HUDEP-2 (cell line): ENCODE results near the gene SHCBP1L.
"Not testable (repeated sequence)": the region's sequence is repeated elsewhere in the genome, so short reads cannot be mapped to it uniquely, and the experiment has no call there.

Experiments used
- DNase-seq, 76 experiments: peaks; one replicate each; lab custom pipeline; 2025; ENCODE audit not compliant: unreplicated experiment in 76 of 76; lab: John Stamatoyannopoulos, UW

Gene SHCBP1L

DNA sequence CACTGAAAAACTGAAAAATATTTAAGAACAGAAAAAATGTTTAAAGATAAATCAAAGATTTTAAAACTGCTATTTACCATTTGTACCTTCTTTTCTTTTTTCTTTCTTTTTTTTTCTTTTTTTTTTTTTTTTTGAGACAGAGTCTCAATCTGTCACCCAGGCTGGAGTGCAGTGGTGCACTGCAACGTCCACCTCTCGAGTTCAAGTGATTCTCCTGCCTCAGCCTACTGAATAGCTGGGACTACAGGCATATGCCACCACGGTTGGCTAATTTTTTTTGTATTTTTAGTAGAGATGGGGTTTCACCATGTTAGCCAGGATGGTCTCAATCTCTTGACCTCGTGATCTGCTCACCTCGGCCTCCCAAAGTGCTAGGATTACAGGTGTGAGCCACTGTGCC lies 51.0 kb downstream of the SHCBP1L start:
- DNase-seq: not testable (repeated sequence)

DNA sequence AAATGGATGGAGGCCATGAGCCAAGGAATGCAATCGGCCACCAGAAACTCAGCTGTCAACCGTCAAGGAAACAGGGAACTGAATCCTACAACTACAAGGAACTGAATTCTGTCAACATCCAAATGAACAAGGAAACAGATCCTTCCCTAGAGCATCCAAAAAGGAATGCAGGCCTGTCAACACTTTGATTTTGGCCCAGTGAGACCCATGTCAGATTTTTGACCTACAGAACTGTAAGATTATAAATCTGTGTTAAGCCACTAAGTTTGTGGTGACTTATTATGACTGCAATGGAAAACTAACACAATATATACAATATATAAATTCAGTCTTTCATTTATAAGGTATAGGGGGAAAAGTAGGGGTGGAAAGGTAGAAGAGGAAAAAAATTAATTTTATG lies 55.3 kb downstream of the SHCBP1L start:
- DNase-seq: no peak

DNA sequence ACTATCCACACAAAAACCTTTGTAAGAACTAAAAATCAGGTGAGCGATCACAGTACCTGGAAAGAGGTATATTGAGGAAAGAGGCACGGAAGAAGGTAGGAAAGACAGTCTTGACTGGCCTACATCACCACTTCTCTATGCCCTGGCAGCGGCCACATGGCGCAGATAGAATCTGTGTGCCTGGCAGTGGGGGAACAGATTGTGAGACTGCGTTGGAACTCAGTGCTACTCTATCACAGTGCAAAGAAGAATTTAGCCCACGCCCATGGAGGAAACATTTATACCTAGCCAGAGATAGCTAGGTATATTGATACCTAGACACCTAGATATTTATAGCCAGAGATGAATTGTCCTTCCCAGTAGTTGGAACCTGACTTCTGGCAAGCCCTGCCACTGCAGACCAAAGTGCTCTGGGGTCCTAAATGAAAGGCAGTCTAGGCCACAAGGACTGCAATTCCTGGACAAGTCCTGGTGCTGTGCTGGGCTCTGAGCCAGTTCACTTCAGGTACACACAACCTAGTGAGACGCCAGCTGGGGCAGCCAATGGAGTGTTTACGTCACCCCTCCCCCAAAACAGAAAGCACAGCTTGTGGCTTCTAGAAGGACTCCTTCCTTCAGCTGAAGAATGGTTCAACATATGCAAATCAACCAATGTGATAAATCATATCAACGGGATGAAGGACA lies 61.9 kb downstream of the SHCBP1L start:
- no peak for DNase-seq

DNA sequence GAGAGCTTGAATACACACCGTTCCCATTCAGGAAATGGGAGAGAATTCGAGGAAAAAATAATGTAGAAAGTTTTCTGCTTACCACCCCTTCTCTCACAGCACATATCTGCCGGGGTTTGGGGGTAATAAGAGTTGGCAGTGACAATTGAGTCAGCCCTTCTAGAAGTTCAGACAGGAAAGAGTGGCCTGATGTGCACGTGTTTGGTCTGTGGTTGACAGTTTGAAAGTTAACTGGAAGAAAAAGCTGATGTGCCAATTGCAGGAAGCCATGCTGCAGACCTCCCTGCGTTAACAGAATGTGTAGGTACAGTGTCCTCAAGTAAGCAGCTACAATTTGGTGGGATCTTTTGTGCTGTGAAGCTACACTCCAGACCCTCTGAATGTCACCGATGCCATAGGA lies 63.0 kb downstream of the SHCBP1L start:
- DNase-seq: peak in 9 of 76 experiments; percentile 2 to 41 (median 20)

DNA sequence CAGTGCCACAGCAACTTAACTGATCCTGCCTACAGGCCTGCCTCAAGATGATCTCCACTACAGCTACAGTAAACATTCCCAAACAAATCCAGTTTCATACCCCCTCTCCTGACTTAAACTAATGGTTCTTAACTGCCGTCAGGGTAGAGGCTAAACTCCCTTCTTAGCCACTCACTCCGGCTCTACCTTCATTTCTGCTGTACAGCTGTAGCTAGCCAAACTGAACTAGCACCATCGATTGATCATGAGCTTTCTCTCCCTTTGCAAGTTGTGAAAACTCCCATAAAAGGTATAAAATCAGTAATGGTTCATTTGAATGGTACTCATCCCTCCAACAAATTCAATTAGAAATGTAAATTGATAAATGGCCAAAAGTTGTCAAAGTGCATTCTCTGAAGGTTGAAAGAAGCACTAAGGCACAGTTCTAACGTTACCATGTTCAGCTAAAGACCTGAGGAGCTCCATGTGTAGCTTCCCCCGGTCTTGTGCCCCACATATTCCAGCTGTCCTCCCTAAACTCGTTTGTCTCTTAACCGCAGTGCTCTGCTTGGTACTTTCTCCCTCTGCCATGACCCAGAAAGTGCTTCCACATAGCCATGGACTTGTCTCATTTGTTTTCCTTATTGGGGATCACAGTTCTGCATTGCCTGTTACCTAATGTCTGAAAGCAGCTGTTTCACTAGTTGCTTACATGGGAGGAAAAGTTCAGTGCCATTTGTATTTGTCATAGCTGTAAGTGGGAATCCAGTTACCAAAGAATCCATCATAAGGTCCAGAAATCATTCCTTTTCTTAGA lies 64.0 kb downstream of the SHCBP1L start:
- DNase-seq: peak in 2 of 76 experiments; percentile 10 to 37

DNA sequence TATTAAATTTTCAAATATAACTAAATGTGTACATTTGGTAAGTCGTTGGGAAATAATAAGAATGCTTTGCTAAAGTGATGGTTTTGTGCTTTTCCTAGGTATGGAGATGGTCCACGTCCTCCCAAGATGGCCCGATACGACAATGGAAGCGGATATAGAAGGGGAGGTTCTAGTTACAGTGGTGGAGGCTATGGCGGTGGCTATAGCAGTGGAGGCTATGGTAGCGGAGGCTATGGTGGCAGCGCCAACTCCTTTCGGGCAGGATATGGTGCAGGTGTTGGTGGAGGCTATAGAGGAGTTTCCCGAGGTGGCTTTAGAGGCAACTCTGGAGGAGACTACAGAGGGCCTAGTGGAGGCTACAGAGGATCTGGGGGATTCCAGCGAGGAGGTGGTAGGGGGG lies 66.0 kb downstream of the SHCBP1L start:
- no peak for DNase-seq

DNA sequence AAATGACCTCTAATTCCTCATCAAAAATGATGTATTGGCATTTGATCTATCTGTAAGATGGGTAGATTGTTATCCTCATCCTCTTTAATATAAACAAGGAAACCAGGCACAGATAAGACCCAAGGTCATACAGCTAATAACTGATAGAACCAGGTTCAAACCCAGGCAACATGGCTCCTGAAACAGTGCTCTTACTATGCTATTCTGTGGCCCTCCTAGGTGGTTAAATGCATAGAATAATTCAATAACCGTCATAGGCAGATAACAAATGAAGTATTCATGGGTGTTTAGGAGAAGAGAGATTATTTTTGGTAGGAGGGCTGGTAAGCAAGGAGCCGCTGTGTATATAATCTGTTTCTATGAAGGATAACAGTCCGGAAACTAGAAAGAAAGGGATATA lies 67.4 kb downstream of the SHCBP1L start:
- no peak for DNase-seq

DNA sequence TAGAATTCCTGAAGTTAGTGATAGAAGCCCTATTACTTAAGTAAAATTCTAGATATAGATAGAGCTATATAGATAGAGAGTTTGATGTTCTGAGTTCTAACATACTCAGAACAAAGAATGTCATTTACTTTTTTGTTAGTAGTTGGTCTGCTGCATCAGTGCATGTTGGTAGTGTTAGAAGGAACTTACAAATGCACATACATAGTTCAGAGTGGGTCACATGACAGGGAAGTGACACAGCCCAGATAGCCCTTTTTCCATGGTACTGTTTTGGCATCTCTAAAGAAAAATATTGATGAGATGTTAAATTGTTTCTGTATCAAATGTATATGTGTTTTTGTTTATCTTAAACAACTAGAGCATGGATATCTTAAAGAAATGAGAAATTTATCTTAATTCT lies 68.1 kb downstream of the SHCBP1L start:
- DNase-seq: no peak

DNA sequence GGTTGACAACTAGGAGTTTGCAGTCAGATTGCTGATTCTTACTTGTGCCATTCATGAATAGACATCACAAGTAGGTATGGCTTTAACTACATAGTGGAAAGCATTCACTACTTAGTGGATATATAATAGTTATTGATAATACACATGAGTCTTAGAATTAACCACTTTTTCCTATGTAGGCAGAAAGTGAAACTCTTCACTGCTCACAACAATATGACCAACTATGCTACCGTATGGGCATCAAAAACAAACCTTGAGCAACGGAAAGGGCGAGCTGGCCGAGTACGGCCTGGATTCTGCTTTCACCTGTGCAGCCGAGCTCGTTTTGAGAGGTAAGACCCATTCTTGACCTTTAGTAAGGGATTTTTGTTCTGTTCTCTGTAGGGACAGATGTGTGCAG lies 75.1 kb downstream of the SHCBP1L start:
- DNase-seq: no peak

GRCh38 chr1:182877331-182877730 lies 75.6 kb downstream of the SHCBP1L start:
- no peak for DNase-seq

DNA sequence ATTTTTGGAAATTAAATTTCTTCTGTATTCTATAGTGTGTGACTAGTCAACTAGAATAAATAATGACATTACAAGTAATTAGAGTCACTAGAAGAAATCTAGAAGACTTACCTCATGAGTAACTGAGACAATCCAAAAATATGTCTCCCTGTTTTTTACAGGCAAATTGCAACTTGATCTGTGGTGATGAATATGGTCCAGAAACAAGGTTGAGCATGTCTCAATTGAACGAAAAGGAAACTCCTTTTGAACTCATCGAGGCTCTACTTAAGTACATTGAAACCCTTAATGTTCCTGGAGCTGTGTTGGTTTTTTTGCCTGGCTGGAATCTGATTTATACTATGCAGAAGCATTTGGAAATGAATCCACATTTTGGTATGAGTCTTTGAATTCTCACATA lies 77.1 kb downstream of the SHCBP1L start:
- DNase-seq: no peak

- DNase-seq: no peak
Observed at GRCh38 chr1:182872881-182873280, 80.1 kb downstream of the SHCBP1L start.

DNA sequence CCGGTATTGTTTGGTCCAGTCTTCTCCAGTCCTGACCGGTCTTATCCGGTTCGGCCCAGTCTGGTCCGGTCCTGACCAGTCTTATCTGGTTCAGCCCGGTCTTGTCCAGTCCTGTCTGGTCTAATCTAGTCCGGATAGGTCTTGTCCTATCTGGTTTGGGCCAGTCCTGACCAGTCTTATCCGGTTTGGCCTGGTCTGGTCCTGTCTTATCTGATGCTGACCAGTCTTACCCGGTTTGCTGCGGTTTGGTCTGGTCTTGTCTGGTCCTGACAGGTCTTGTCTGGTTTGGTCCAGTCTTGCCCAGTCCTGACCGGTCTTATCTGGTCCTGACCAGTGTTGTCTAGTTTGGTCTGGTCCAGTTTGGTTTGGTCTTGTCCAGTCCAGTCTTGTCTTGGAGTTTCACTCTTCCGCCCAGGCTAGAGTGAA lies 83.7 kb downstream of the SHCBP1L start:
- DNase-seq: peak in 2 of 76 experiments; percentile 8 to 10

- no peak for DNase-seq
Observed at GRCh38 chr1:182867861-182868260, 85.1 kb downstream of the SHCBP1L start.

- no peak for DNase-seq
Observed at GRCh38 chr1:182863940-182864339, 89.0 kb downstream of the SHCBP1L start.

DNA sequence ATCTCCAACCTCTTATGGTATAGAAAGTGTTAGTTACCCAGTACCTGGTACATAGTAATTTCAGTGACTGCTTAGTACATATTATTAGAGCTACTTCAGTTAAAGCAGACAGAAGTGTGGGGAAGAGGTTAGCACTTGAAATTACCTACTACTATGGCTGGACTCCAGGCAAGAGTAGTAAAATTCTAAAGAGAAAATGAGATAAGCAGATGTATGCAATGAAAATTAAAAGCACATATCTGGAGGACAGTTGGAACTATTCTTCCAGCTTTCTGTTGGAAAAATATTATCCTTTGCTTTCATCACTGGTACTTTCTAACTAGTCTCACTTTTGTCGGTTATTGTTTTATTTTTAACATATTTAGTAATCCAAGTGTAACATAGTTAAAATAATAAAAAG lies 90.1 kb downstream of the SHCBP1L start:
- DNase-seq: no peak

DNA sequence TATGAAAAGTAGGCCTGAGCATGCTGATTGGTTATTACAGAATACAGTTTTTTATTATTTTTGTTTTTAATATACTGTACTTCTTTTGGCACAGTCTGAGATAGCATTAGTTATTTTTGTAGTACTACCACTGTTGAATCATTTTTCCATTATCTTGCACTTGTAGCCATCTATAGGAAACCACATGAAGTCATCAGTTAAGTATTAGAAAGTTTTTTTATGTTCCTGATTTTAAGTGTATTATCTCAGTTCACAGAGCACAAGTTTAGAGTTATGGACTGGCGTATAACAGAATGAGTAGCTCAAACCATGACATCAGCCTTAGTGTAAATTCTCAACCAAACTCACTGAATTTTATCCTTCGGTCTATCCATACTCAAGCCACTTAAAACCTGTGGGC lies 91.0 kb downstream of the SHCBP1L start:
- DNase-seq: peak in 1 of 76 experiments; percentile 4

DNA sequence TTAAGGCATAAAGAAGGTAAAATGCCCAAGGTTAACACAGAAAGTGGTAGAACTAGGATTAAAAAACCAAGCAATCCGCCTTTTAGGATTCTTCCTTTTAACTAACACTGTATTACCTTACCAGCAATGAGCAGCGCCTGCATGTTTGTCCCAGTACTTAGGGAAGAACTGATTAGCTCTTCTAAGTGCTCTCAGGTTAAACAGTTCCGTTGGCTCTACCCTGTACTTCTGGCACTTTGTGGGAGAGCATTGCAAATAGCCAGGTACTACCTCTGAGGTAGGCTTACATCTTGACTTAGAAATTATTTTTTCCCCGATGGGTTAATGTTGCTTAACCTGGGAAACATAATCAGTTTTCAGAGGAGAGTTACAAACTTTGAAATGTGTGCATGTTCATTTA lies 92.3 kb downstream of the SHCBP1L start:
- DNase-seq: no peak

GRCh38 chr1:182857212-182857611 lies 95.8 kb downstream of the SHCBP1L start:
- DNase-seq: no peak

GRCh38 chr1:182855911-182856310 lies 97.1 kb downstream of the SHCBP1L start:
- DNase-seq: no peak

- no peak for DNase-seq
Observed at GRCh38 chr1:182851825-182852224, 101.1 kb downstream of the SHCBP1L start.

- DNase-seq: no peak
Observed at GRCh38 chr1:182850319-182850718, 102.6 kb downstream of the SHCBP1L start.
